DMS114 treated with DMSO at 0.1 percent for 48 hours (cell line): Measurements from ENCODE around the gene STK40.

ENCODE experiments used
- DNase-seq: peaks from one replicate; lab custom pipeline; 2025; ENCODE audit not compliant: unreplicated experiment; lab: John Stamatoyannopoulos, UW

Gene STK40

DNA sequence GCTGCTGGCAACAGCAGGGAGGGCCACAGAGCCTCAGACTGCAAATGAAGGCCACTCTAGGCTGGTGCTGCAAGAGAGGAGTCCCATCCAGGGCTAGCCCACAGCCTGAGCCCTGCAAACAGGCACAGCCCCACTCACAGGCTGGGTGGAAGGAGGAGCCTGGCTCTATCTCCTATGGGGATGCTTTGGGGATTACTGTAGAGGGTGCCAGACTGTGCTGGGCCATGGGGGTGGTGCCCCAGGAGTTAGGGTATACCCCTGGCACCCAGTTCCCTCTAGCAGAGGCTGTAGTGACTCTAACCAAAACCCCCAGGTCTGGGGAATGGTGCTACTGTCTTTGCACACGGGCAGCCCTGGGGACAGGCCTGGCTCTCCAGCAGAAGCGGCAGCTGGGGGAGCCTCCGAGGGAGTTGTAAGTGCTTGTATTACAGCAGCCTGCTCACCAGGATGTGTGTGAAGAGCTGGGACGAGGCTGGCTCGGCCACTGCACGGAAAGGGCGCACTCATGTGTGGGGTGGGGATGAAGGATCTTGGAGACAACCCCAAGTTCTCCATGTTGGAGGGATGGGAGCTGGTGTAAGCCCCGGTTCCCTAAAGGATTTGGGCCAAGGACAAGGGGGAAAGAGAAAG, 38.9 kb downstream of the STK40 start:
- DNase-seq, result no peak

- no peak for DNase-seq
Measured at GRCh38 chr1:36345353-36345752, 40.4 kb downstream of the STK40 start.

DNA sequence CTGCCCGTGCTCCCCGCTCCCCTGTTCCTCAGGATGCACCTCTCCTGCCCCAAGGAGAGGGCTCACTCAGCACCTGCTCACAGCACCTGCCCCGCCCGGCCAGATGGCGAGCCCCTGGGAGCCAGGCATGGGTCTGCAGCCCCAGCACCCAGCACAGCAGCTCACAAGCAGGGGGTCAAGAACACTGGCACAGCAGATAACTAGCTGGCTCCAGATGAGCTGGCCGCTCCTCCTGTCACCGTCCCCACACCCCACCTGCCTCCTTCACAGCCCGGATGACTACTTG, 41.4 kb downstream of the STK40 start:
- DNase-seq, result no peak

GRCh38 chr1:36343651-36344394, 41.9 kb downstream of the STK40 start:
- DNase-seq, result no peak

DNA sequence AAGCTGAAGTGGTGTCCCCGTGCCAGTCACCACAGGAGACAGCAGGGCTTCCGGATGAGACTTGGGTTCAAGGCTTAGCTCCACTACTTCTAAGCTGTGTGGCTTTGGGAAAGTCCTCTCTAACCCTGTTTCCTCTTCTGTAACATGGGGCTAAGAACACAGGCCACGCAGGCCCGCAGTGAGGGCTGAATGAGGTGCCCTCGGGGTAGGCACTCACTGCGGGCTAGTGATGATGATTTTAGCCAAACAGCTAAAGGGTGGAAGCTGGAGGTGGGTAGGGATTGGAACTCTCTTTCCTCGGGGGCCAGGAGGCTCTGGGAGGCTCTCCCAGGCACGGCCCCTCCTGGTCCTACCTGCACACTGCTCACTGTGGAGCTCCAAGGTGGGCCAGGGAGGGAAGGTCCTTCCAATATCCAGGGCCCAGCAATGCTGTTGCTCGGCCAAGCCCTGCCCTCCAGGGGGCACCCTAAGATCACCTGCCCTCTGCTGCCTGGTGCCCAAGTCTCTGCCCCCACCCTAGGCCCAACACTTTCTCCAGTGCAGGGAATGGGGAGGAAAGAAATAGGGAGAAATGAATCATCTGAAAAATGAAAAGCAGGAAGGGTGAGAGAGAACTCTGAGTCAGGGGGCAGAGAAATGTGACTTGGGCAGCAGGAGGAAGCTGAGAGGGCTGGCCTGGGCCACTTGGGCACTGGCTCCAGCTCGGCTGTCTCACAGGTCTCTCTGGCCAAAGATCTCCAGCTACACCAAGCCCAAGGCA, 43.1 kb downstream of the STK40 start:
- DNase-seq, result no peak

GRCh38 chr1:36341626-36342320, 44.0 kb downstream of the STK40 start:
- no peak for DNase-seq

DNA sequence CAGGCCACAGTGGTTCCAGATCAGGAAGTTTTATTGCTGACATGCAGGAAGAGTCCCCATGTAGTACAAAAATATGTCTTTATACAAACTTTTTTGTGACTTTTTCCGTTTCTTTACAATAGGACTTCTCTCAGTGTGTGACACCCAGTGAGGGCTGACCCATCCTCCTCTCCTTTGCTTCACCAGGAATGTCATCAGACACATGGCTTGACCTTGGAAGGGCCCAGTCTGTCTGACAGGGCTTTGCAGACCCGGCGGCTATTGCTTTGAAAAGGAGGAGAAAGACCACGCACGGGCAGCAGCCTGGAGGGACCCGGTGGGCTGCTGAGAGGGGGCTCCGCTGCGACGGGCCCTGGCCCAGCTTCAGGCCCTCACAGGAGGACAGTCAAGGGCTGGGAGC, 46.1 kb downstream of the STK40 start:
- DNase-seq, result no peak

DNA sequence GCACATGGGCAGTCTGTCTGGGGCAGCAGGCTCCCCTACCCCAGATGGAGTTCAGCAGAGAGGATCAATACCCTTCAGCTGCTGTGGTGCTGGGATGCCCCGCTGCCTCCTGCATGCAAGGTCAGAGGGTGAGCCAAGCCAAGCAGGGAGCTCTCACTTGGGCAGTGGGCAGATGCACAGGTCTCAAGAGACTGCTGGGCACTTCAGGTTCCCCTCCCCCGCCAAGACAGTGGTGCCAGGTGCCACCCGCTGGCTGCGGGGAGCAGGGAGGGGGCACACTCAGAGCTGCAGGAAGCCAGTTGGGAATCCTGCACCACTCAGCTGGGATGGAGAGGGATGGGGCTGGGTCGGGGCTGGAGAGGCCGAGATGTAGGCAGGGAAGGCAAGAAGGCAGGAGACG, 46.5 kb downstream of the STK40 start:
- no peak for DNase-seq

DNA sequence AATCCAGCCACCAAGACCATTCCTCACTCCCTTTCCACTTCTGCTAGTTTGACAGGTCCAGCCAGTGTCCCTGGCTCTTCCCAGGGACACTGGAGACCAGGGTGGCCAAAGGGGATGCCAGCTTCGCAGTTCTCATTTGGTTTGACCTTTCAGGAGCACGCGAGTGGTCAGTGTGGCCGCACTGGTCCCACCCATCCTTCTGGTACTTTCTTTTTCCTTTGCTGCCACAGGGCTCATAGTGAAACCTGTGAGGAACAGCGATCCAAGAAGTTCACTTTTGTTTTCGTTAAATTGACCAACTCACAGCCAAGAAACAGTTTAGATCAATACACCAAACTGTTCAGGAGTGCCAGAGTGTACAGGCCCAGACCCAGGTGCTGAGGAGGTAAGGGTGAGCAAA, 47.9 kb downstream of the STK40 start:
- DNase-seq, result no peak

DNA sequence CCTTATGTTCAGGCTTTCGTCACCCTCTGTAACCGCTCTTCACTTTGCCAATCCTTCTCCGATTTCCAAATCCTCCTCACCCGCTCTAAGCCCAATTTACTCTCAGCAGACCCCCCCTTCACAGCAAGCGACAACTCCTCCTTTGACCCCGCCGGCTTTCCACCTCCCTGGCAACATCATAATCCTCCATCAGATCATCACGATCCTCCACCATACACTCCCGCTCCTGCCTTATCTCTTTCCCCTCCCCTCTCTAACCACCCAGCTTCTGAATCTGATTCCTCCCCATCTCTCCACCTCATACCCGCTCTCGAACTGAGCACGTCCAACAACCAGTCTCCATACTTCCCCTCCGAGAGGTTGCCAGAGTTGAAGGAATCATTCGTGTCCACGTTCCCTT, 54.8 kb downstream of the STK40 start:
- no peak for DNase-seq

- no peak for DNase-seq
Measured at GRCh38 chr1:36329817-36330216, 55.9 kb downstream of the STK40 start.

DNA sequence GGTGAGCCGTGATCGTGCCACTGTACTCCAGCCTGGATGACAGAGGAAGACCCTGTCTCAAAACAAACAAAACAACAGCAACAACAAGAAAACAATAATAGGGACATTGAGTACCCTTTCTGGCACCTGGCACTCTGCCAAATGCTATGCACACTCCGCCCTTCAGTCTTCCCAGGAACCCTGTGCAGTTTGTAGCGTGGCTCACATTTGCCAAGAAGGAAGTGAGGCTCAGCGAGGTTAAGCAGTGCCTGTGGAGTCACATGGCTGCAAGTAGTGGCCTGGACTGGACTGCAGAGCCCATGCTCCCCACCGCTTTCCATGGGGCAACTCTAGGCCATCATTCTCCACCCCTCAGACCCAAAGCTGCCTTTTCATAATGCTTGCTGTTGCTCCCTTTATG, 57.0 kb downstream of the STK40 start:
- DNase-seq, result no peak

- no peak for DNase-seq
Measured at GRCh38 chr1:36328088-36328480, 57.6 kb downstream of the STK40 start.

- DNase-seq, result no peak
Measured at GRCh38 chr1:36327421-36328087, 58.2 kb downstream of the STK40 start.

DNA sequence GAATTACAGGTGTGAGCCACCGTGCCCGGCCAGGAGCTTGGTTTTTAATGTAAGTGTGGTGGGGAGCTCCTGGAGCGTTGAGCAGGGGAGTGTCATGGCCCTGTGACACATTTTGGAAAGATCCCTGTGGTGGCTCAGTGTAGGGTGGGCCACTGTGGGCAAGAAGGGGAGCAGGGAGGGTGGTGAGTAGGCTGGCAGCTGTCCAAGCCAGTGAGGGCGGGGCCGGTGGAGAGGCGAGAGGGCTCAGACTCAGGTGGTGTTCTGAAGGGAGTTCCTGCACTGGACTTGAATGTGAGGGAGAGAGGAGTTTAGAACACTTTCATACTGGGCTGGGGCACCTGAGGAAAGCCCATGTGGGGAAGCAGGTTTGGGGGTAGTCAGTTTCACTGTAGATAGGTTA, 59.2 kb downstream of the STK40 start:
- DNase-seq, result no peak

DNA sequence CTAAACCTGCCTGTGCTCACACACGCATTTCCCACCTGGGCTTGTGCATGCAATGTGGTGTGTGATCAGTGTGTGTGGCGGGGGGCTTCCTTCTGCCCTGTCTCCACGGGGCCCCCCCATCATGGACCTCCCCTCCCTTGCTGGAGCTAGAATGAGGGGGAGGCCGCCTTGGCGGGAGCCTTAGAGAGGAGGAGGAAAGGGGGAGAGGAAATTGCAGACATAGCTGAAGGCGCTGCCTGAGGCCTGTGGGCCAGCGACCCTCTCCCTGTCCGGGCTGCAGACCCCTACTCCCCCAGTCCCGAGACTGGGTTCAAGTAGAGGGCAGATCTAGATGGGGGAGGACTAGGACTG, 61.4 kb downstream of the STK40 start:
- no peak for DNase-seq

GRCh38 chr1:36323636-36324352, 61.9 kb downstream of the STK40 start, which contains the start of gene EVA1B:
Gene EVA1B, minus strand, starts transcription at chr1:36323645. Its CDS starts 608 bp downstream, at chr1:36323037.
- peak; percentile 46 for DNase-seq

GRCh38 chr1:36322786-36323635, 62.7 kb downstream of the STK40 start:
- peak; percentile 19 for DNase-seq

DNA sequence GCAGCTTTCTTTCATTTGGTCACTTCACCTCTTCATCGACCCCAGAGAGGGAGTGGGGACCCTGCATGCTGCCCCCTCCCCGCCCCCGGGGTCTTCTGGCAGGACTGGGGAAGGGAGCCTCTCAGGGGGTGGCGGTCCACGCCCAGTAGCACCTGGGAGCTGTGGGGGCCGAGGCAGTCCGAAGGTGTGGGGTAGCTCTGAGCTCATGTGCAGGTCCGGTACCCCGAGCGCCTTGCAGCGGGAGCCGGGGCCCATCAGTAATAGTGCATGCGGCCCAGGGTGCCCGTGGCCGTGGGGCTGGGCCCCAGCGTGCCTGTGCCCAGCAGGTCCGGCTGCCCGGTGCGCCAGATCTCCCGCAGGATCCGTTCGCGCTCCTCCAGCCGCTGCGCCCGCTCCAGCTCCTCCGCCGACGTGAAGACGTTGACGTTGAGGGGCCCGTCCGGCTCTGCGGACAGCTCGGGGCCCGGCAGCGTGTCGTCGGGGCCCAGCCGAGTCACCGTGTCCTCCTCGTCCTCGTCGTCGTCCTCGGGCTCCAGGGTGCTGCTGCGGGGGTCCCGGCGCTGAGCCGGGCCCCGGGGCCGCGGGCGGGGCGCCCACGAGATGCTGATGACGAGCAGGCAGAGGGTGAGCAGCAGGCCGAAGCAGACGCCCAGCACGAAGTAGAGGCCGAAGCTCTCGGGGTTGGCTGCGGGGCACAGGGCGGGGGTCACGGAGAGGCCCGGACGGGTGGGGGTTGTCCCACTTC, 63.5 kb downstream of the STK40 start:
- no peak for DNase-seq
